Measurements from ENCODE around the gene ZC3HAV1. TPM values are rescaled to one million over a fixed set of nuclear protein-coding genes. Genes with fewer than 3 reads are reported as not detected.
"Not testable (repeated sequence)": the region's sequence is repeated elsewhere in the genome, so short reads cannot be mapped to it uniquely, and the experiment has no call there.

Gene ZC3HAV1
- total and polyA plus RNA-seq, 8 donors: 3.6 to 18.5 (median 10.1) TPM

DNA sequence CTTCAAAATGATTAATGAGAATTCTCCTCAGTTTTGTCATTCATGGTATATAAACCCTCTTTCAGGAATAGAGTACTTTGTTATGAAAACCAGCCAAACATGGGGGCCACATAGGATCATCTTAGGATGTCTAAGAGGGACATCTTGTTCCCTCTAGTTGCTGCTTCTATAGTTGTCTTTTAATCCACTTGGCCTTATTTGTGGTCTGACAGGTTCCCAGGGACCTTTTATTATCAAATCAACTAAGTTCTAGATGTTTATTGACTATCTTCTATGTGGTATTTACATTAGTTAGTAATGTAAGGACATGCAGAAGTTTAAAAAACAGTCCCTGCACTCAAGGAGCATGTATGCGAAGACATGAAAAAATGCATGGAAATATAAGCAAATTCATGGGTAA, 1.6 kb upstream of the ZC3HAV1 start:
- H3K27ac ChIP-seq: no peak overlapping the region
- no peak for FAIRE-seq
- no peaks in the 10 kb centered on the region for H3K27me3 ChIP-seq
- WGBS, 2 donors: 93 to 95% methylated on average over 1 of the region's 1 CpG
- no peak for ATAC-seq
- no peaks in the 10 kb centered on the region for H3K36me3 ChIP-seq
- H3K4me3 ChIP-seq: no peak overlapping the region
- intact Hi-C loops (cut with DNase I): no loop called here
- H3K4me1 ChIP-seq: peaks cover 0 to 4% (median 0%) of the 10 kb centered on the region in 3 donors
- TF ChIP-seq CTCF (IDR thresholded peaks at IDR 0.05): no peak
- DNase-seq: no peak
- no peaks in the 10 kb centered on the region for H3K9me3 ChIP-seq

- FAIRE-seq: no peak
- intact Hi-C loops (cut with DNase I): no loop called here
- peaks cover 0 to 8% (median 0%) of the 10 kb centered on the region in 3 donors for H3K4me1 ChIP-seq
- TF ChIP-seq CTCF (IDR thresholded peaks at IDR 0.05): no peak
- no peaks in the 10 kb centered on the region for H3K27me3 ChIP-seq
- peak in 1 of 4 donors; percentile 1 for ATAC-seq
- H3K4me3 ChIP-seq: peak overlapping the region; percentile 71 to 97 (median 74)
- WGBS, 2 donors: 10 to 13% methylated on average over 16 of the region's 16 CpGs
- H3K27ac ChIP-seq: peak overlapping the region; percentile 70 to 98 (median 84)
- H3K9me3 ChIP-seq: no peaks in the 10 kb centered on the region
- no peaks in the 10 kb centered on the region for H3K36me3 ChIP-seq
- no peak for DNase-seq
These were observed 477 bp upstream of the ZC3HAV1 start for GRCh38 chr7:139109983-139110411.

DNA sequence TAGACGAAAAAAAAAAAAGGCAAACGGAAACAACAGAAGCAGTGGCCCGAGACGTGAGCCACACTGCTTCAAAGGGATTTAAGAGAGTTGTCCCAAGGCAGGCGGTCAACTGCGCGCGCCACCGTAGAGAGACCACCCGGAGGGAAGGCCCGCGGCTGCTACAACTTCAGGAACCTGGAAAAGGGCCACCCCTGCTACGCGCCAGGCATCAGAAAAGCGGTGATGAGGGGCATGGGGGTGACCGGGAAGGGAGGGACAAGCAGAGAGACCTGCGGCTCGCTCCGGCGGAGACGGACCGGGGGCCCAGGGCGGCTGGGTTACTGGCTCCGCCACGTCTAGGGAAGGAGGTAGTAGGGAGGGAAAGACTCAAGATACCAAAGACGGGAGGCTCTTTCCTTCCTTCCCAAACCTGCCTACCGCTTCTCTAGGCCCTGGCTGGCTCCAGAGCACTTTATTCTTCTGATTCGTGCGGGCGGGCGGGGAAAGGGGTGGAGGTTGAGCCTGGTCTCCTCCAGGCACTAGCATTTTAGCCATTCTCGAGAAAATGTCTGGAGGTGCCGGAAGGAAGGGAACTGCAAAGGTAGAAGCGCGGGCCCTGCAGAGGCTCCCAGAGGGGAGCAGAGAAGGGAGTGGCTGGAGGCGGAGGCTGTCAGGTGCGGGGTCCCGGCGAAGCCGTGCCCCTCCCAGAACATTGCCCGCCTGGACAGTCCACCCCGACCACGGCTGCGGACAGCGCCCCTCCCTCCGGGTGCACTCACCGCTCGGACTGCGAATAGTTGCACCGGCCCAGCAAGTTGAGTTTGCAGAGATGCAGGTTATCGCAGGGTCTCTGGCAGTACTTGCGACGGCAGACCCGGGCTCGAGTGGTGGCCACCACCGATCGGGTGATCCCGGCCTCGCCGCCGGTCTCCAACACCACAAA, 993 bp downstream of the ZC3HAV1 start:
- peak; percentile 32 to 62 (median 52) for ATAC-seq
- H3K4me3 ChIP-seq: peak overlapping the region; percentile 71 to 97 (median 74)
- intact Hi-C loops (cut with DNase I): no loop called here
- no peak for TF ChIP-seq CTCF (IDR thresholded peaks at IDR 0.05)
- no peaks in the 10 kb centered on the region for H3K27me3 ChIP-seq
- WGBS, 2 donors: 1% methylated on average over 60 to 61 of the region's 61 CpGs
- H3K36me3 ChIP-seq: no peaks in the 10 kb centered on the region
- DNase-seq: peak in 5 of 6 donors; percentile 8 to 72 (median 56)
- peaks cover 0 to 8% (median 0%) of the 10 kb centered on the region in 3 donors for H3K4me1 ChIP-seq
- H3K9me3 ChIP-seq: no peaks in the 10 kb centered on the region
- peak overlapping the region; percentile 70 to 98 (median 84) for H3K27ac ChIP-seq
- FAIRE-seq: no peak

DNA sequence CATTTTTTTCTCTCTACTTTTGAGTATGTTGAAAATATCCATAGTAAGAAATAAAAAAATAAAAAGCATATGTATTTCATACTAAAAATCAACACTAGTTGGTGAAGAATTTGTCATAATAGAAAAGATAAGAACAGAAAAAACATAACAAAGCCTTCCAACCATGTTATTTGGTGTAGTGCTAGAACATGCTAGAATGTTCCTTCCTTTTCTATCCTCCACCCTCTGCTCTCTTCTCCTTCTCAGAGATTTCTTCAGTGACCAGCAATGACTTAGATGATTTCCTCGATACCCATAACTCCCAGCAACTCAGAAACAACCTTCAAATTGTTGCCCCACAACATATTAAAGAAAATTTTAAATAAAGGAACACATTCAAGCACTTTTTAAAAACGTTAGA, 2.6 kb downstream of the ZC3HAV1 start:
- H3K27ac ChIP-seq: peak overlapping the region in 1 of 4 donors; percentile 39
- H3K4me3 ChIP-seq: peak overlapping the region in 1 of 4 donors; percentile 97
- intact Hi-C loops (cut with DNase I): no loop called here
- H3K27me3 ChIP-seq: no peaks in the 10 kb centered on the region
- no peaks in the 10 kb centered on the region for H3K9me3 ChIP-seq
- H3K36me3 ChIP-seq: no peaks in the 10 kb centered on the region
- FAIRE-seq (no peak), DNase-seq (no peak), ATAC-seq (no peak)
- H3K4me1 ChIP-seq: peaks cover 0 to 8% (median 0%) of the 10 kb centered on the region in 3 donors
- TF ChIP-seq CTCF (IDR thresholded peaks at IDR 0.05): no peak
- WGBS, 2 donors: 55 to 68% methylated on average over 2 of the region's 2 CpGs

DNA sequence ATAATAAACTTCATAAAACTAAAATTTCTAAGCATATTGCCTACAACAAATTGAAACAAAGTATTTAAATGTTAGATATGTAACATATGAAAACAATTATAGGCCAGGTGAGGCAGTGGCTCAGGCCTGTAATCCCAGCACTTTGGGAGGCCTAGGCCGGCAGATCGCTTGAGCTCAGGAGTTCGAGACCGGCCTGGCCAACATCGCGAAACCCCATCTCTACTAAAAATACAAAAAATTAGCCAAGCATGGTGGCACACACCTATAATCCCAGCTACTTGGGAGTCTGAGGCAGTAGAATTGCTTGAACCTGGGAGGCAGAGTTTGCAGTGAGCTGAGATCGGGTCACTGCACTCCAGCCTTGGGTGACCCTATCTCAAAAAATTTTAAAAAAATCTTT, 3.3 kb downstream of the ZC3HAV1 start:
- ATAC-seq; FAIRE-seq; H3K27me3 ChIP-seq; H3K36me3 ChIP-seq; H3K4me3 ChIP-seq; intact Hi-C loops (cut with DNase I); DNase-seq; H3K4me1 ChIP-seq; H3K9me3 ChIP-seq: not testable (repeated sequence)
- WGBS, 2 donors: 86 to 94% methylated on average over 7 of the region's 7 CpGs
- peak overlapping the region in 1 of 4 donors; percentile 39 for H3K27ac ChIP-seq
